H9 (cell line): ENCODE data around the gene CDY2A. TPM values are rescaled to one million over a fixed set of nuclear protein-coding genes. Genes with fewer than 3 reads are reported as not detected.
"Not testable (repeated sequence)": the region's sequence is repeated elsewhere in the genome, so short reads cannot be mapped to it uniquely, and the experiment has no call there.

Experiments
- DNase-seq: peaks from one replicate; pipeline ENCODE4 v3.0.0-alpha.2; 2017
- H2AFZ ChIP-seq: one replicate; pipeline ENCODE4 v1.6.1; 2013; ENCODE audit warnings: mild to moderate bottlenecking, low read length, control low read depth, moderate library complexity
- H2AK5ac ChIP-seq: 2 replicates; pipeline ENCODE4 v1.6.1; 2013; ENCODE audit warnings: low read length, control low read depth, mixed read lengths; ENCODE audit not compliant: insufficient read length
- H2BK120ac ChIP-seq: one replicate; pipeline ENCODE4 v1.6.1; 2013; ENCODE audit warnings: low read depth, mild to moderate bottlenecking, low read length, control low read depth, inconsistent platforms; ENCODE audit not compliant: poor library complexity, severe bottlenecking
- H2BK12ac ChIP-seq: 2 replicates; pipeline ENCODE4 v1.6.1; 2013; ENCODE audit warnings: low read length, control low read depth, mixed read lengths, low read depth; ENCODE audit not compliant: insufficient read length
- H2BK15ac ChIP-seq: 2 replicates; pipeline ENCODE4 v1.6.1; 2013; ENCODE audit warnings: low read depth, low read length, control low read depth
- H2BK20ac ChIP-seq: one replicate; pipeline ENCODE4 v1.6.1; 2013; ENCODE audit warnings: low read depth, mild to moderate bottlenecking, low read length, control low read depth, inconsistent platforms; ENCODE audit not compliant: poor library complexity, severe bottlenecking
- H2BK5ac ChIP-seq: 2 replicates; pipeline ENCODE4 v1.6.1; 2013; ENCODE audit warnings: low read length, control low read depth, mixed read lengths; ENCODE audit not compliant: insufficient read length
- H3K14ac ChIP-seq: 2 replicates; pipeline ENCODE4 v1.6.1; 2013; ENCODE audit warnings: low read length, control low read depth; ENCODE audit not compliant: insufficient read depth
- H3K18ac ChIP-seq: 2 replicates; pipeline ENCODE4 v1.6.1; 2013; ENCODE audit warnings: low read depth, mild to moderate bottlenecking, mixed read lengths, low read length, control low read depth; ENCODE audit not compliant: insufficient read length
- H3K23ac ChIP-seq: 2 replicates; pipeline ENCODE4 v1.6.1; 2013; ENCODE audit warnings: low read length, control low read depth, mixed read lengths, low read depth; ENCODE audit not compliant: insufficient read length
- H3K23me2 ChIP-seq: 2 replicates; pipeline ENCODE4 v1.6.1; 2013; ENCODE audit warnings: low read depth, mild to moderate bottlenecking, mixed read lengths, low read length, control low read depth; ENCODE audit not compliant: insufficient read length, poor library complexity, severe bottlenecking
- H3K27ac ChIP-seq: 2 replicates; pipeline ENCODE4 v1.5.1; 2013; ENCODE audit warnings: low read length, control low read depth, mixed read lengths, low read depth; ENCODE audit not compliant: insufficient read length
- H3K27me3 ChIP-seq: 2 replicates; pipeline ENCODE4 v1.6.1; 2013; ENCODE audit warnings: low read length, control low read depth, inconsistent platforms; ENCODE audit not compliant: insufficient read depth
- H3K4ac ChIP-seq: 2 replicates; pipeline ENCODE4 v1.6.1; 2013; ENCODE audit warnings: low read depth, mild to moderate bottlenecking, control low read depth, inconsistent platforms, low read length, moderate library complexity
- H3K4me1 ChIP-seq: 2 replicates; pipeline ENCODE4 v1.6.1; 2013; ENCODE audit warnings: low read length, control low read depth, inconsistent platforms; ENCODE audit not compliant: insufficient read depth
- H3K4me2 ChIP-seq: 2 replicates; pipeline ENCODE4 v1.6.1; 2013; ENCODE audit warnings: low read length, control low read depth, mixed read lengths; ENCODE audit not compliant: insufficient read length, insufficient read depth
- H3K56ac ChIP-seq: 2 replicates; pipeline ENCODE4 v1.6.1; 2013; ENCODE audit warnings: low read depth, mild to moderate bottlenecking, mixed read lengths, low read length, control low read depth; ENCODE audit not compliant: insufficient read length
- H3K79me1 ChIP-seq: 2 replicates; pipeline ENCODE4 v1.6.1; 2013; ENCODE audit warnings: low read depth, mild to moderate bottlenecking, moderate library complexity, low read length, control low read depth, inconsistent platforms; ENCODE audit not compliant: insufficient read depth, poor library complexity, severe bottlenecking
- H3K79me2 ChIP-seq: 2 replicates; pipeline ENCODE4 v1.6.1; 2013; ENCODE audit warnings: low read length, control low read depth, inconsistent platforms; ENCODE audit not compliant: insufficient read depth
- H3K9ac ChIP-seq: 2 replicates; pipeline ENCODE4 v1.6.1; 2013; ENCODE audit warnings: low read length, control low read depth, mixed read lengths; ENCODE audit not compliant: insufficient read length; ENCODE audit errors: extremely low read depth
- H3K9me3 ChIP-seq: one replicate; pipeline ENCODE4 v1.6.1; 2013; ENCODE audit warnings: low read depth, low read length, inconsistent platforms; ENCODE audit not compliant: control insufficient read depth
- H3T11ph ChIP-seq: one replicate; pipeline ENCODE4 v1.6.1; 2013; ENCODE audit warnings: mild to moderate bottlenecking, low read length, control low read depth, inconsistent platforms
- H4K20me1 ChIP-seq: one replicate; pipeline ENCODE4 v1.6.1; 2013; ENCODE audit not compliant: control insufficient read depth, insufficient read length, insufficient read depth
- H4K5ac ChIP-seq: 2 replicates; pipeline ENCODE4 v1.6.1; 2013; ENCODE audit warnings: low read depth, mild to moderate bottlenecking, mixed read lengths, low read length, control low read depth; ENCODE audit not compliant: insufficient read length
- H4K8ac ChIP-seq: replicated peaks from 2 replicates; pipeline ENCODE4 v1.6.1; 2013; ENCODE audit warnings: low read length, control low read depth, mixed read lengths, low read depth; ENCODE audit not compliant: insufficient read length
- H4K91ac ChIP-seq: 2 replicates; pipeline ENCODE4 v1.6.1; 2013; ENCODE audit warnings: low read depth, mild to moderate bottlenecking, moderate library complexity, mixed read lengths, low read length, control low read depth; ENCODE audit not compliant: insufficient read length
- H3K27ac Mint-ChIP-seq, 3 experiments: 2 replicates in 2 of 3; 3 replicates in 1 of 3; pipeline ENCODE4 v1.8.0; 2020 to 2021; ENCODE audit warnings: mixed read lengths in 3 of 3, mild to moderate bottlenecking in 1 of 3, moderate library complexity in 1 of 3
- H3K27me3 Mint-ChIP-seq: 2 replicates; pipeline ENCODE4 v1.8.0; 2021; ENCODE audit warnings: low read depth, mild to moderate bottlenecking, moderate library complexity, mixed read lengths
- H3K36me3 Mint-ChIP-seq, 3 experiments: 2 replicates in 2 of 3; 3 replicates in 1 of 3; pipeline ENCODE4 v1.8.0; 2020 to 2021; ENCODE audit warnings: low read depth in 3 of 3, mixed read lengths in 3 of 3; ENCODE audit not compliant: insufficient read depth in 1 of 3
- H3K4me1 Mint-ChIP-seq, 2 experiments: 2 replicates each; pipeline ENCODE4 v1.8.0; 2020; ENCODE audit warnings: mixed read lengths in 2 of 2
- H3K4me3 Mint-ChIP-seq, 2 experiments: 2 replicates in 1 of 2; 3 replicates in 1 of 2; pipeline ENCODE4 v1.8.0; 2020 to 2021; ENCODE audit warnings: mild to moderate bottlenecking in 2 of 2, mixed read lengths in 2 of 2, moderate library complexity in 1 of 2
- H3K9me3 Mint-ChIP-seq, 2 experiments: 2 replicates in 1 of 2; 3 replicates in 1 of 2; pipeline ENCODE4 v1.8.0; 2020; ENCODE audit warnings: mild to moderate bottlenecking in 2 of 2, mixed read lengths in 2 of 2, moderate library complexity in 1 of 2
- WGBS: extraction: QIAGEN DNeasy Blood & Tissue Kit; methylation state at CpG from one replicate; pipeline ENCODE4 v1.1.7; 2013; ENCODE audit warnings: missing lambda C conversion rate, low lambda C conversion rate, mixed read lengths; ENCODE audit not compliant: insufficient read length; ENCODE audit errors: extremely low coverage; 5-methylcytosine and 5-hydroxymethylcytosine counted together
- total RNA-seq: library from RNA; stranded (reverse); gene quantifications from 2 replicates; pipeline ENCODE4 v1.2.1, GENCODE V29; 2021

CDY2A gene
- total RNA-seq, 1 experiment from 2014 or later, result not detected

- H3K9me3 ChIP-seq, DNase-seq, H2BK120ac ChIP-seq, H3K79me2 ChIP-seq, H3K56ac ChIP-seq, H4K8ac ChIP-seq, H2BK5ac ChIP-seq, H3K4me3 Mint-ChIP-seq, H3K18ac ChIP-seq, H3K79me1 ChIP-seq, H3K27me3 ChIP-seq, H3K4me1 Mint-ChIP-seq, H3K23ac ChIP-seq, H3K27ac Mint-ChIP-seq, H3K9me3 Mint-ChIP-seq, H3T11ph ChIP-seq, H4K5ac ChIP-seq, H2BK15ac ChIP-seq, H2BK20ac ChIP-seq, H3K4ac ChIP-seq, H2BK12ac ChIP-seq, H3K14ac ChIP-seq, H4K91ac ChIP-seq, H2AK5ac ChIP-seq, H2AFZ ChIP-seq, H3K4me1 ChIP-seq, H3K27me3 Mint-ChIP-seq, H3K9ac ChIP-seq, H3K27ac ChIP-seq, H3K23me2 ChIP-seq, H4K20me1 ChIP-seq, H3K4me2 ChIP-seq, H3K36me3 Mint-ChIP-seq: not testable (repeated sequence)
- WGBS, result no CpG with 5 or more reads among the region's 4 CpGs
These were observed 23.5 kb downstream of the CDY2A start for GRCh38 chrY:18049061-18049460.

DNA sequence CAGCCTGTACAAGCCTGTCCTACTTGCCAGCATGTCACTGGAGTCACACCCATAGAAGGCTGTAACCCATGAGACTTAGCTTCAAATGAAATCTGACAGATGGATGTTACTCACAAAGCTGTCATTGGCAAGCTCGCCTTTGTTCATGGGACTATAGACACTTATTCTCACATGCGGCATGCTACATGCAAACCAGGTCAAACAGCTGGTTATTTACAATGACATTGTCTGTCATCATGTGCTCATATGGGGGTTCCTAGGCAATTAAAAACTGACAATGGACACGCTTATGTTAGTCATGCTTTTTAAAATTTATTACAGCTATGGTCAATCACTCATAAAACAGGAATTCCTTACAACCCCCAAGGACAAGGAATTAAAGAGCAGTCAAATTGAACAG, 30.9 kb downstream of the CDY2A start:
- not testable (repeated sequence) for H2BK12ac ChIP-seq, H3K27ac Mint-ChIP-seq, H3K27ac ChIP-seq, H3K18ac ChIP-seq, H4K5ac ChIP-seq, H3K79me2 ChIP-seq, H3K4ac ChIP-seq, H4K20me1 ChIP-seq, H3K23ac ChIP-seq, H4K91ac ChIP-seq, H2AFZ ChIP-seq, H2BK5ac ChIP-seq, H2BK20ac ChIP-seq, H3K4me2 ChIP-seq, H3K9me3 Mint-ChIP-seq, H3K36me3 Mint-ChIP-seq, H3T11ph ChIP-seq, H2BK15ac ChIP-seq, H3K4me3 Mint-ChIP-seq, H3K4me1 ChIP-seq, H3K14ac ChIP-seq, H4K8ac ChIP-seq, H3K27me3 ChIP-seq, H2AK5ac ChIP-seq, DNase-seq, H3K56ac ChIP-seq, H3K79me1 ChIP-seq, H2BK120ac ChIP-seq, H3K9me3 ChIP-seq, H3K27me3 Mint-ChIP-seq, H3K9ac ChIP-seq, H3K23me2 ChIP-seq, H3K4me1 Mint-ChIP-seq
- WGBS, result no CpG with 5 or more reads among the region's 3 CpGs
